Activated CD4-positive, alpha-beta T cell treated with anti-CD3 and anti-CD28 coated beads for 36 hours (primary cell): ENCODE data around the gene PPP4R4. TPM values are rescaled to one million over a fixed set of nuclear protein-coding genes. Genes with fewer than 3 reads are reported as not detected.
"Not testable (repeated sequence)": the region's sequence is repeated elsewhere in the genome, so short reads cannot be mapped to it uniquely, and the experiment has no call there.

Experiments used
- ATAC-seq: fragments of 200-7000 bp; cut with Tn5 transposase; one replicate; pipeline ENCODE4 v1.10.0; 2021; ENCODE audit warnings: mild to moderate bottlenecking, moderate library complexity
- CTCF ChIA-PET: fragments of 350-600 bp; sonication (Branson Sonifier 250); formaldehyde crosslinking; loops from one replicate; lab custom pipeline; 2021; ENCODE audit warnings: antibody characterized with exemption; lab: Charles Lee
- POLR2A ChIA-PET: fragments of 350-600 bp; sonication (Branson Sonifier 250); formaldehyde crosslinking; loops from one replicate; lab custom pipeline; 2021; ENCODE audit warnings: antibody characterized with exemption, inconsistent platforms; lab: Charles Lee
- DNase-seq: peaks from one replicate; pipeline ENCODE4 v3.0.0-alpha.2; 2020
- H3K27ac Mint-ChIP-seq: one replicate; pipeline ENCODE4 v1.8.0; 2021; ENCODE audit warnings: mixed read lengths
- H3K27me3 Mint-ChIP-seq: one replicate; pipeline ENCODE4 v1.8.0; 2021; ENCODE audit warnings: mixed read lengths
- H3K36me3 Mint-ChIP-seq: one replicate; pipeline ENCODE4 v1.8.0; 2021; ENCODE audit warnings: low read depth, mixed read lengths
- H3K4me1 Mint-ChIP-seq: one replicate; pipeline ENCODE4 v1.8.0; 2021; ENCODE audit warnings: mixed read lengths
- H3K4me3 Mint-ChIP-seq: one replicate; pipeline ENCODE4 v1.8.0; 2021; ENCODE audit warnings: mild to moderate bottlenecking, moderate library complexity, mixed read lengths
- H3K9me3 Mint-ChIP-seq: one replicate; pipeline ENCODE4 v1.8.0; 2021; ENCODE audit warnings: low read depth, mixed read lengths
- intact Hi-C, 2 experiments: fragments of 100-400 bp; cut with DNase I in 1 of 2; cut with micrococcal nuclease in 1 of 2; formaldehyde crosslinking; loops; one replicate each; pipeline versions ENCODE4 v1.14.2 to v1.15.1; 2022 to 2024; cut with DNase I, micrococcal nuclease
- total RNA-seq, 2 experiments: library from RNA; stranded (reverse); gene quantifications; one replicate each; pipeline ENCODE4 v1.2.3, GENCODE V29; 2021

PPP4R4 gene
- total RNA-seq, 2 experiments from 2014 or later: 21.4 TPM

DNA sequence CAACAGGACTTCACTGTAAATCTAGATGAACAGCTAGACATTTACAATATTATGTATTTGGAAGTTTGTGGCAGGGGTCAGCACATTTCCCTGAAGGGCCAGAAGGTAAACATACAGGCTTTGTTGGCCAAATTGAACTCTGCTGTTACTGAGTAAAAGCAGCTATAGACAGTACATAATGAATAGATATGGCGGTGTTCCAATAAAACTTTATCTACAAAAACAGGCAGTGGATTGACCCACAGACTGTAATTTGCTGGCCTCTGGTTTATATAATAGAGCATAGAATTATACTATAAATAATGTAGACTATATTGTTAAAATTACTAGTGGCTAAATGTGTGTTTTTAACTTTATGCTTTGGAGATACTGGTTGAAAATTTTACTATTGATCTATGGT lies 93.2 kb downstream of the PPP4R4 start:
- ATAC-seq (no peak), DNase-seq (no peak)
- no peak overlapping the region for H3K27ac Mint-ChIP-seq
- no peaks in the 10 kb centered on the region for H3K4me1 Mint-ChIP-seq
- CTCF ChIA-PET: interaction anchor here (1.0 kb wide), 1 partner anchor 131 kb away, joined by 3 read pairs; no protein-coding TSS in a partner anchor
- peaks cover 7% of the 10 kb centered on the region for H3K9me3 Mint-ChIP-seq
- intact Hi-C loops: no loop called here
- H3K27me3 Mint-ChIP-seq: peaks cover 7% of the 10 kb centered on the region
- POLR2A ChIA-PET: no interaction called here
- peaks cover 37% of the 10 kb centered on the region for H3K36me3 Mint-ChIP-seq
- no peak overlapping the region for H3K4me3 Mint-ChIP-seq

DNA sequence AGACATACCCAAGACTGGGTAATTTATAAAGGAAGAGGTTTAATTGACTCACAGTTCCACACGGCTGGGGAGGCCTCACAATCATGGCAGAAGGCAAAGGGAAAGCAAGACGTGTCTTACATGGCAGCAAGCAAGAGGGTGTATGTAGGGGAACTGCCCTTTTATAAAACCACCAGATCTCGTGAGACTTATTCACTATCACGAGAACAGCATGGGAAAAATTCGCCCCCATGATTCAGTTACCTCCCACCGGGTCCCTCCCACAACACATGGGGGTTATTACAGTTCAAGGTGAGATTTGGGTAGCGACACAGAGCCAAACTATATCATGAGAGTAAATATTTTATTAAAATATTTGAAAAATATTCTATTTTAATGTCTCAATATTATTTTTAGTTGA lies 94.5 kb downstream of the PPP4R4 start:
- not testable (repeated sequence) for DNase-seq, H3K9me3 Mint-ChIP-seq

GRCh38 chr14:94269156-94269555 lies 95.0 kb downstream of the PPP4R4 start:
- CTCF ChIA-PET: interaction anchor here (0.6 kb wide), 1 partner anchor 168 kb away, joined by 3 read pairs; no protein-coding TSS in a partner anchor
- no peak overlapping the region for H3K4me3 Mint-ChIP-seq
- H3K4me1 Mint-ChIP-seq: no peaks in the 10 kb centered on the region

More for the DNA sequence above, 94.5 kb downstream of the PPP4R4 start:
- intact Hi-C loops, ATAC-seq, H3K4me3 Mint-ChIP-seq, POLR2A ChIA-PET, H3K4me1 Mint-ChIP-seq, H3K27ac Mint-ChIP-seq: not testable (repeated sequence)
- H3K36me3 Mint-ChIP-seq: peaks cover 26% of the 10 kb centered on the region
- CTCF ChIA-PET: interaction anchor here (1.0 kb wide), 1 partner anchor 132 kb away, joined by 3 read pairs; no protein-coding TSS in a partner anchor
- H3K27me3 Mint-ChIP-seq: peaks cover 10% of the 10 kb centered on the region

DNA sequence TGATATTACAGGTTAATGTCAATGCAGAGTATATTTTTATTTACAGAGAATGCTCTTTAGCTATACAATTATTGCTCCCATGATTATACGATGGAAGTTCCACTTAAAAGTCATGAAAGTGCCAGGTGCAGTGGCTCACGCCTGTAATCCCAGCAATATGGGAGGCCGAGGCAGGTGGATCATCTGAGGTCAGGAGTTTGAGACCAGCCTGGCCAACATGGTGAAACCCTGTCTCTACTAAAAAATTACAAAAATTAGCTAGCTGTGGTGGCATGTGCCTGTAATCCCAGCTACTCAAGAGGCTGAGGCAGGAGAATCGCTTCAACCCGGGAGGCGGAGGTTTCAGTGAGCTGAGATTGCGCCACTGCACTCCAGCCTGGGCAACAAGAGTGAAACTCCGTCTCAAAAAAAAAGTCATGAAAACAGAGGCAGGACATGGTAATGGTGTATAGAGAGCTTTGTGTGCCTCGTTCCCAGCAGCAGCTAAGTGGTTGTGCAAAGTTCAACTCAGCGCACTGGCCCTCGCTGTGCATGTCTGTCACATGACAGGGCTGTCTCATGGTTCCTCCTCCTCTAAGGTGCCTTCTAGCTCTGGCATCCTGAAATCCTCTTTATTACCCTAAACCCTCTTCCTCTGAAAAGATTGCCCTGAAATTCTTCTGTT lies 102.9 kb downstream of the PPP4R4 start:
- CTCF ChIA-PET: interaction anchor here (1.0 kb wide), 1 partner anchor 209 kb away, joined by 3 read pairs; no protein-coding TSS in a partner anchor
- H3K4me3 Mint-ChIP-seq, H3K36me3 Mint-ChIP-seq, intact Hi-C loops, DNase-seq, POLR2A ChIA-PET, H3K9me3 Mint-ChIP-seq, H3K27ac Mint-ChIP-seq, H3K4me1 Mint-ChIP-seq, ATAC-seq, H3K27me3 Mint-ChIP-seq: not testable (repeated sequence)

More at GRCh38 chr14:94269156-94269555, 95.0 kb downstream of the PPP4R4 start:
- H3K9me3 Mint-ChIP-seq: no peaks in the 10 kb centered on the region
- peaks cover 10% of the 10 kb centered on the region for H3K27me3 Mint-ChIP-seq
- POLR2A ChIA-PET: no interaction called here
- no peak for ATAC-seq
- peaks cover 24% of the 10 kb centered on the region for H3K36me3 Mint-ChIP-seq
- DNase-seq: no peak
- intact Hi-C loops: no loop called here
- H3K27ac Mint-ChIP-seq: no peak overlapping the region

DNA sequence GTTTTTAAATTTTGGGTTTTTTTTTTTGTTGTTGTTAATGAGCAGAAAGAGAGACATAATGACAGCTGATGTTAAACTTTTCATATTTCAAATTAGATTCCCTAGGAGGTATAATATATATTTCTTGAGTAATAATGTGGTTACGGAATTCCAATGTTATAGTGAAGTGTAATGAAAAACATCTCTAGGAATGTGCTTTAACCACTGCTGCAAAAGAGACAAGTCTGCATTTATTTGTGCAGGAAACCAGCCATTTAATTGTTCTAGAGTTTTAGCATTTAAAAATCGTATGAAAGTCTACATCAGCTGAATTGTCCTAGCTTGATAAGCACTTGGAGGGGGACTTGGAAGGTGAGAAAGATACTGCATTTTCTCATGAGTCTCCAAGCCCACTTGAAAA lies 104.6 kb downstream of the PPP4R4 start:
- intact Hi-C loops: no loop called here

DNA sequence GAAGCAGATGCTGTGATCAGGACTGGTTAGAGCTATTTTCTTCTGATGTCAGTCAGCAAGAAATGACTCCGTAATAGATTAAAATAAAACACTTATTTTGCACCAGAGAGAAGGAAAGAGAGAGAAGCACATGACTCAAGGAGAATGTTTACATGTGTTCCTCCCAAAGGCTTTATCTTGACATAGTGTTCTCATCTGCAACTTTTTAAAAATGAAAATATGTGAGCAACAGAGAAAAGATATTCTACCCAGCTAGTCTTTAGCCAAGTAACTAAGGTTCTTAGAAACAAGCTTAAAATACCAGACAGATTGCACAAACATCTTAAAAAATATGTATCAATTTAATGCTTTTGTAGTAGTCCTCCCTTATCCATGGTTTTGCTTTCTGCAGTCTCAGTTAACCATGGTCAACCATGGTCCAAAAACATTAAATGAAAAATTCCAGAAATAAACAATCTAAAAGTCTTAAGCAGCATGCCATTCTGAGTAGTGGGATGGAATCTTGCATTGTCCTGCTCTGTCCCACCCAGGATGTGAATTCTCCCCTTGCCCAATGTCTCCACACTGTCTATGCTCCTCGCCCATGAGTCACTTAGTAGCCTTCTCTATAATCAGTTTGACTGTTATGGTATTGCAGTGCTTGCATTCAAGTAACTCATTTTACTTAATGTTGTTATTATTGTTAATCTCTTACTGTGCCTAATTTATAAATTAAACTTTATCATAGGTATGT lies 109.0 kb downstream of the PPP4R4 start:
- Mint-ChIP-seq H3K36me3 (peaks cover 19% of the 10 kb centered on the region), H3K27me3 (no peaks in the 10 kb centered on the region), H3K9me3 (peaks cover 3% of the 10 kb centered on the region), H3K4me3 (no peak overlapping the region), H3K4me1 (peaks cover 22% of the 10 kb centered on the region), H3K27ac (no peak overlapping the region)
- ChIA-PET CTCF (interaction anchor here (1.0 kb wide), 1 partner anchor 203 kb away, joined by 3 read pairs; no protein-coding TSS in a partner anchor), POLR2A (no interaction called here)
- ATAC-seq (no peak), DNase-seq (no peak)
- intact Hi-C loops: no loop called here

More for the DNA sequence above, 104.6 kb downstream of the PPP4R4 start:
- Mint-ChIP-seq H3K27me3 (no peaks in the 10 kb centered on the region), H3K4me1 (peaks cover 5% of the 10 kb centered on the region), H3K27ac (no peak overlapping the region), H3K4me3 (no peak overlapping the region), H3K9me3 (no peaks in the 10 kb centered on the region), H3K36me3 (peaks cover 6% of the 10 kb centered on the region)
- DNase-seq (no peak), ATAC-seq (no peak)
- CTCF ChIA-PET: interaction anchor here (0.8 to 1.1 kb wide), 2 partner anchors 27 to 141 kb away, joined by 3 to 6 read pairs; no protein-coding TSS in a partner anchor
- POLR2A ChIA-PET: no interaction called here

GRCh38 chr14:94284221-94284620 lies 110.1 kb downstream of the PPP4R4 start:
- no peak overlapping the region for H3K27ac Mint-ChIP-seq
- no peak for ATAC-seq
- no peak overlapping the region for H3K4me3 Mint-ChIP-seq
- peaks cover 3% of the 10 kb centered on the region for H3K9me3 Mint-ChIP-seq
- H3K27me3 Mint-ChIP-seq: no peaks in the 10 kb centered on the region
- peaks cover 19% of the 10 kb centered on the region for H3K36me3 Mint-ChIP-seq
- ChIA-PET CTCF (no interaction called here), POLR2A (no interaction called here)
- H3K4me1 Mint-ChIP-seq: peaks cover 22% of the 10 kb centered on the region
- intact Hi-C loops: no loop called here
- DNase-seq: no peak

- Mint-ChIP-seq H3K27ac (peak overlapping the region; percentile 10), H3K36me3 (peaks cover 19% of the 10 kb centered on the region), H3K4me3 (no peak overlapping the region), H3K9me3 (peaks cover 3% of the 10 kb centered on the region), H3K4me1 (peaks cover 22% of the 10 kb centered on the region), H3K27me3 (no peaks in the 10 kb centered on the region)
- no peak for DNase-seq
- ChIA-PET CTCF (interaction anchor here (0.8 kb wide), 1 partner anchor 50 kb away, joined by 6 read pairs; no protein-coding TSS in a partner anchor), POLR2A (no interaction called here)
- intact Hi-C loops: no loop called here
- ATAC-seq: peak; percentile 60
These were observed 111.0 kb downstream of the PPP4R4 start for GRCh38 chr14:94285158-94285557.

- POLR2A ChIA-PET: no interaction called here
- Mint-ChIP-seq H3K27ac (no peak overlapping the region), H3K9me3 (peaks cover 3% of the 10 kb centered on the region), H3K27me3 (no peaks in the 10 kb centered on the region), H3K4me1 (peaks cover 16% of the 10 kb centered on the region), H3K4me3 (no peak overlapping the region), H3K36me3 (peaks cover 13% of the 10 kb centered on the region)
- CTCF ChIA-PET: no interaction called here
- ATAC-seq: peak; percentile 17
- no peak for DNase-seq
- intact Hi-C loops: no loop called here
These were observed 114.7 kb downstream of the PPP4R4 start for GRCh38 chr14:94288610-94289465.

DNA sequence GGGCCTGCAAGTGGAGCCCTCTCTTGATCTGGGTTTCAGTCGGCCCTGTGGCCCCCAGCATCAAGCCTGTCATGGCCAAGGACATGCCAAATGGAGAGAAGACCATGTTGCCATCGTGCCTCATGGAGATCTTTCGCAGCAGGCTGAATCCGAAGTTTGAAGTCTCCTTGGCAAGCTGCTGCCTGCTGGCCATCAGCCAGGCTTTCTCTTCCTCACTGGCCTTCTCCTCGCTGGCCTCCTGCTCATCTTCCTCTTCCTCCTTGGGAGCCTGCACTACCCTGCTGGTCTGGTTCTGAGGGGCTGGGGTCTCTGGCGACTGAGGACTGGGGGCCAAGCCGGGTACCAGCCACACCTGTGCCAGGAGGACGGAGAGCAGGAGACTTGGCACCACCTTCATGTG lies 116.1 kb downstream of the PPP4R4 start:
- Mint-ChIP-seq H3K4me3 (no peak overlapping the region), H3K9me3 (peaks cover 3% of the 10 kb centered on the region), H3K27ac (no peak overlapping the region), H3K4me1 (peaks cover 13% of the 10 kb centered on the region), H3K36me3 (peaks cover 13% of the 10 kb centered on the region), H3K27me3 (no peaks in the 10 kb centered on the region)
- POLR2A ChIA-PET: no interaction called here
- ATAC-seq (no peak), DNase-seq (no peak)
- intact Hi-C loops: no loop called here
- CTCF ChIA-PET: no interaction called here
